Mucosa of rectum (tissue), 2 donors: ENCODE data around the gene NCMAP.

Experiments
- H3K27ac ChIP-seq, 2 donors: one replicate each; pipeline ENCODE4 v1.7.0; 2013; ENCODE audit warnings: inconsistent platforms in 2 of 2, low read depth in 2 of 2, low read length in 2 of 2
- H3K27me3 ChIP-seq, 2 donors: one replicate each; pipeline ENCODE4 v1.7.0; 2013; ENCODE audit warnings: low read length in 2 of 2; ENCODE audit not compliant: control insufficient read depth in 2 of 2, insufficient read depth in 2 of 2
- H3K36me3 ChIP-seq, 2 donors: one replicate each; pipeline ENCODE4 v1.7.0; 2013; ENCODE audit warnings: low read length in 2 of 2; ENCODE audit not compliant: control insufficient read depth in 2 of 2, insufficient read depth in 2 of 2
- H3K4me1 ChIP-seq, 2 donors: one replicate each; pipeline ENCODE4 v1.7.0; 2013; ENCODE audit warnings: low read length in 2 of 2, mild to moderate bottlenecking in 1 of 2; ENCODE audit not compliant: control insufficient read depth in 2 of 2, insufficient read depth in 2 of 2
- H3K4me3 ChIP-seq, 2 donors: one replicate each; pipeline ENCODE4 v1.7.0; 2013; ENCODE audit warnings: low read length in 2 of 2
- H3K9ac ChIP-seq, 2 donors: one replicate each; pipeline ENCODE4 v1.7.0; 2013; ENCODE audit warnings: low read length in 2 of 2, low read depth in 1 of 2, mild to moderate bottlenecking in 1 of 2
- H3K9me3 ChIP-seq, 2 donors: one replicate each; pipeline ENCODE4 v1.7.0; 2013; ENCODE audit warnings: low read length in 2 of 2; ENCODE audit not compliant: control insufficient read depth in 2 of 2
- donor health status: healthy.
- donor health status: Normal muscosa, but diverticular disease.

Gene NCMAP

DNA sequence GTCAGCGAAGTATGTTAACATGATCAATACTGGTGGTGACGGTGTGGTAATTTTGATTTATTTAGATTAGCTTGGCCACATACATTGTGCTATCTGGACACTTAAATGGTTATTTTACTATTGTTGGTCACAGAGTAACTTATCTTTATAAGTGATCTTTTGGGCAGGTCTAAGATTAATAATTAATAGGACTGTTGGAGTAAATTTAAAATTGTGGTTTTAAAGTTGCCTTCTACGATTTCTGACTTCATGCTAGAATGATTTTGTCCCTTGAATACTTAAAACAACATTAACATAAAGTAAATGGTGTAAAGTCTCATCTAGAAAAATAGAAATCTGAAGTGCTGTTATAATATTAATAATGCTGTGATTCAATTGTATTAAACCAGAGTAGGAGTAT is 101.9 kb downstream of the NCMAP start:
- H3K27ac ChIP-seq, result no peak overlapping the region
- no peaks in the 10 kb centered on the region for H3K4me1 ChIP-seq
- H3K4me3 ChIP-seq, result no peak overlapping the region
- no peak overlapping the region for H3K9ac ChIP-seq
- H3K36me3 ChIP-seq, result peaks cover 70 to 86% of the 10 kb centered on the region in 2 donors
- H3K27me3 ChIP-seq, result no peaks in the 10 kb centered on the region
- no peaks in the 10 kb centered on the region for H3K9me3 ChIP-seq
